DOHH2 (cell line): ENCODE data around the gene EPDR1.

ENCODE experiments used
- H3F3A ChIP-seq: fragments of 200-600 bp; sonication (generic), shearing (Covaris generic); 2 replicates; pipeline ENCODE4 v1.6.0; 2016; ENCODE audit warnings: antibody characterized with exemption, mild to moderate bottlenecking; ENCODE audit not compliant: control insufficient read depth, insufficient read depth
- H3K27ac ChIP-seq: fragments of 200-600 bp; sonication (generic); 2 replicates; pipeline ENCODE4 v1.5.1; 2014; ENCODE audit warnings: low read depth, mild to moderate bottlenecking, low read length, moderate library complexity
- H3K27me3 ChIP-seq: fragments of 200-600 bp; sonication (generic); 2 replicates; pipeline ENCODE4 v1.6.1; 2014; ENCODE audit warnings: mild to moderate bottlenecking, low read length, mixed read lengths; ENCODE audit not compliant: control insufficient read depth
- H3K36me3 ChIP-seq: fragments of 200-600 bp; sonication (generic); 2 replicates; pipeline ENCODE4 v1.6.1; 2014; ENCODE audit warnings: mild to moderate bottlenecking, low read length, moderate library complexity, mixed read lengths; ENCODE audit not compliant: control insufficient read depth
- H3K4me1 ChIP-seq: fragments of 200-600 bp; sonication (generic); 2 replicates; pipeline ENCODE4 v1.6.1; 2014; ENCODE audit warnings: mild to moderate bottlenecking, low read length, mixed read lengths; ENCODE audit not compliant: control insufficient read depth
- H3K4me2 ChIP-seq: fragments of 200-600 bp; sonication (generic); 2 replicates; pipeline ENCODE4 v1.6.0; 2014; ENCODE audit warnings: mild to moderate bottlenecking, low read length, moderate library complexity
- H3K4me3 ChIP-seq: fragments of 200-600 bp; sonication (generic); 2 replicates; pipeline ENCODE4 v1.5.1; 2014; ENCODE audit warnings: mild to moderate bottlenecking, low read length, mixed read lengths
- H3K79me2 ChIP-seq: fragments of 200-600 bp; sonication (generic); 2 replicates; pipeline ENCODE4 v1.6.1; 2014; ENCODE audit warnings: mild to moderate bottlenecking, low read length, mixed read lengths; ENCODE audit not compliant: control insufficient read depth
- H3K9me2 ChIP-seq: fragments of 200-600 bp; sonication (generic); replicated peaks from 2 replicates; pipeline ENCODE4 v1.6.1; 2014; ENCODE audit warnings: mild to moderate bottlenecking, low read length, mixed read lengths; ENCODE audit not compliant: control insufficient read depth
- H3K9me3 ChIP-seq: fragments of 200-600 bp; sonication (generic); 2 replicates; pipeline ENCODE4 v1.6.1; 2014; ENCODE audit warnings: antibody characterized with exemption, low read length, mixed read lengths; ENCODE audit not compliant: control insufficient read depth, insufficient read depth
- H4K20me1 ChIP-seq: fragments of 200-600 bp; sonication (generic); 2 replicates; pipeline ENCODE4 v1.6.0; 2014; ENCODE audit warnings: low read depth, mild to moderate bottlenecking, antibody characterized with exemption, low read length, moderate library complexity; ENCODE audit not compliant: control insufficient read depth, insufficient read depth
- CTCF ChIP-seq: fragments of 200-600 bp; sonication (generic); IDR thresholded peaks from one replicate; pipeline ENCODE4 v1.5.1; 2014; ENCODE audit warnings: antibody characterized with exemption, mild to moderate bottlenecking, low read depth, low read length; ENCODE audit not compliant: poor library complexity, severe bottlenecking
- EZH2phosphoT487 ChIP-seq: fragments of 200-600 bp; sonication (generic); IDR thresholded peaks from 2 replicates; pipeline ENCODE4 v1.6.1; 2017; ENCODE audit warnings: borderline replicate concordance, mild to moderate bottlenecking, antibody characterized with exemption, low read length, moderate library complexity, mixed read lengths

Gene EPDR1

GRCh38 chr7:37924491-37925041, 4.1 kb downstream of the EPDR1 start:
- Histone ChIP-seq H3F3A (no peaks in the 10 kb centered on the region), H3K9me3 (peaks cover 4% of the 10 kb centered on the region; the same call in 1 of the 2 replicates), H3K4me1 (no peaks in the 10 kb centered on the region), H3K4me3 (no peak overlapping the region), H3K36me3 (no peaks in the 10 kb centered on the region), H3K4me2 (no peak overlapping the region), H3K79me2 (no peaks in the 10 kb centered on the region), H4K20me1 (no peaks in the 10 kb centered on the region), H3K9me2 (no peaks in the 10 kb centered on the region), H3K27me3 (peaks cover 2% of the 10 kb centered on the region; the same call in 1 of the 2 replicates), H3K27ac (no peak overlapping the region)
- TF ChIP-seq CTCF, result no peak
- no peak for TF ChIP-seq EZH2phosphoT487

GRCh38 chr7:37925620-37926019, 5.2 kb downstream of the EPDR1 start:
- Histone ChIP-seq H3K4me3 (no peak overlapping the region), H3K79me2 (no peaks in the 10 kb centered on the region), H3F3A (no peaks in the 10 kb centered on the region), H3K27me3 (peaks cover 2% of the 10 kb centered on the region; the same call in 1 of the 2 replicates), H3K9me3 (peaks cover 4% of the 10 kb centered on the region; the same call in 1 of the 2 replicates), H4K20me1 (no peaks in the 10 kb centered on the region), H3K9me2 (no peaks in the 10 kb centered on the region), H3K4me2 (no peak overlapping the region), H3K27ac (no peak overlapping the region), H3K4me1 (no peaks in the 10 kb centered on the region), H3K36me3 (no peaks in the 10 kb centered on the region)
- TF ChIP-seq EZH2phosphoT487, result no peak
- TF ChIP-seq CTCF, result no peak

- no peaks in the 10 kb centered on the region for H3K9me3 ChIP-seq
- H4K20me1 ChIP-seq, result no peaks in the 10 kb centered on the region
- no peak overlapping the region for H3K27ac ChIP-seq
- no peak overlapping the region for H3K4me2 ChIP-seq
- no peaks in the 10 kb centered on the region for H3F3A ChIP-seq
- no peaks in the 10 kb centered on the region for H3K36me3 ChIP-seq
- H3K27me3 ChIP-seq, result no peaks in the 10 kb centered on the region
- no peaks in the 10 kb centered on the region for H3K9me2 ChIP-seq
- no peak overlapping the region for H3K4me3 ChIP-seq
- TF ChIP-seq EZH2phosphoT487, result no peak
- no peak for TF ChIP-seq CTCF
- H3K4me1 ChIP-seq, result no peaks in the 10 kb centered on the region
- H3K79me2 ChIP-seq, result no peaks in the 10 kb centered on the region
These were observed 7.5 kb downstream of the EPDR1 start for GRCh38 chr7:37927773-37928444.
